Left ventricle myocardium inferior (tissue), 1 donor: ENCODE results near the gene EPHA8. TPM values are rescaled to one million over a fixed set of nuclear protein-coding genes. Genes with fewer than 3 reads are reported as not detected.

ENCODE experiments used
- DNase-seq: peaks from one replicate; pipeline ENCODE4 v3.0.0-alpha.2; 2020
- H3K27ac ChIP-seq: fragments of 200-600 bp; replicated peaks from 2 replicates; pipeline ENCODE4 v1.8.0; 2021
- H3K27me3 ChIP-seq: fragments of 200-600 bp; 2 replicates; pipeline ENCODE4 v1.8.0; 2021; ENCODE audit warnings: low read depth
- H3K36me3 ChIP-seq: fragments of 200-600 bp; 2 replicates; pipeline ENCODE4 v1.8.0; 2021
- H3K4me1 ChIP-seq: fragments of 200-600 bp; 2 replicates; pipeline ENCODE4 v1.8.0; 2021
- H3K4me3 ChIP-seq: fragments of 200-600 bp; 2 replicates; pipeline ENCODE4 v1.8.0; 2021; ENCODE audit warnings: mild to moderate bottlenecking, moderate library complexity
- H3K9me3 ChIP-seq: fragments of 200-600 bp; replicated peaks from 2 replicates; pipeline ENCODE4 v1.8.0; 2021
- intact Hi-C: fragments of 100-400 bp; cut with micrococcal nuclease; formaldehyde crosslinking; loops from one replicate; pipeline ENCODE4 v1.11.0; 2022
- total RNA-seq: library from RNA; stranded (reverse); fragmentation: NEBNext Ultra II Directional; extraction: Animal tissue kit (Norgen Biotek cat#: 25700); gene quantifications from one replicate; pipeline ENCODE4 v1.2.1, GENCODE V29; 2021
- TF ChIP-seq, protein P1 (sequence below): fragments of 200-600 bp; IDR thresholded peaks from 2 replicates; pipeline ENCODE4 v1.8.0; 2021; ENCODE audit warnings: antibody characterized with exemption, mild to moderate bottlenecking, borderline replicate concordance
- donor health status: DM: no; HTN: yes; CAD: no; lungs with severe emphysema.

EPHA8 gene
- total RNA-seq, 1 donor from 2014 or later = not detected

- no peaks in the 10 kb centered on the region for H3K36me3 ChIP-seq
- H3K4me3 ChIP-seq = no peak overlapping the region
- TF ChIP-seq, protein P1, sequence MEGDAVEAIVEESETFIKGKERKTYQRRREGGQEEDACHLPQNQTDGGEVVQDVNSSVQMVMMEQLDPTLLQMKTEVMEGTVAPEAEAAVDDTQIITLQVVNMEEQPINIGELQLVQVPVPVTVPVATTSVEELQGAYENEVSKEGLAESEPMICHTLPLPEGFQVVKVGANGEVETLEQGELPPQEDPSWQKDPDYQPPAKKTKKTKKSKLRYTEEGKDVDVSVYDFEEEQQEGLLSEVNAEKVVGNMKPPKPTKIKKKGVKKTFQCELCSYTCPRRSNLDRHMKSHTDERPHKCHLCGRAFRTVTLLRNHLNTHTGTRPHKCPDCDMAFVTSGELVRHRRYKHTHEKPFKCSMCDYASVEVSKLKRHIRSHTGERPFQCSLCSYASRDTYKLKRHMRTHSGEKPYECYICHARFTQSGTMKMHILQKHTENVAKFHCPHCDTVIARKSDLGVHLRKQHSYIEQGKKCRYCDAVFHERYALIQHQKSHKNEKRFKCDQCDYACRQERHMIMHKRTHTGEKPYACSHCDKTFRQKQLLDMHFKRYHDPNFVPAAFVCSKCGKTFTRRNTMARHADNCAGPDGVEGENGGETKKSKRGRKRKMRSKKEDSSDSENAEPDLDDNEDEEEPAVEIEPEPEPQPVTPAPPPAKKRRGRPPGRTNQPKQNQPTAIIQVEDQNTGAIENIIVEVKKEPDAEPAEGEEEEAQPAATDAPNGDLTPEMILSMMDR = no peak
- no peaks in the 10 kb centered on the region for H3K9me3 ChIP-seq
- no peaks in the 10 kb centered on the region for H3K4me1 ChIP-seq
- peaks cover 89% of the 10 kb centered on the region for H3K27me3 ChIP-seq
- intact Hi-C loops = no loop called here
- no peak overlapping the region for H3K27ac ChIP-seq
- no peak for DNase-seq
These were observed 28.8 kb downstream of the EPHA8 start for GRCh38 chr1:22592051-22592450.

- no peak overlapping the region for H3K4me3 ChIP-seq
- no peak overlapping the region for H3K27ac ChIP-seq
- H3K36me3 ChIP-seq = no peaks in the 10 kb centered on the region
- H3K27me3 ChIP-seq = peaks cover 88% of the 10 kb centered on the region
- intact Hi-C loops = no loop called here
- TF ChIP-seq, protein P1 = no peak
- no peaks in the 10 kb centered on the region for H3K9me3 ChIP-seq
- DNase-seq = no peak
- no peaks in the 10 kb centered on the region for H3K4me1 ChIP-seq
These were observed 29.9 kb downstream of the EPHA8 start for GRCh38 chr1:22592919-22593790.

DNA sequence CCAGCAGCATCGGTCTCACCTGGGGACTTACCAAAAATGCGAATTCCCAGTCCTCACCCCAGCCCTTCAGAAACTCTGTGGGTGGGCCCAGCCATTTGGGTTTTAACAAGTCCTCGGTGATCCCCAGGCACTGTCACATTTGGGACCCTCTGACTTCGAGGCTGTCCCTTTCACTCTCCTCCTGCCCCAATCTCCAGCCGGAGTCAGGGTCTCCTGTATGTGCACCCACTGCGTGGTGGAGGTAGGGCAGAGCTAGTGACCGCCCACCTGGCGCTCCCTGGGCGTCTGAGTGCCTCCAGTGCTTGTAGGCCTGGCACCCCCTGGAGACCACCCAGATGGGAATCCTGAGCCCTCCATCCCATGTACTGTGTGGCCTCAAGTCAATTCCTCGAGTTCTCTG is 31.1 kb downstream of the EPHA8 start:
- Histone ChIP-seq H3K36me3 (no peaks in the 10 kb centered on the region), H3K4me3 (no peak overlapping the region), H3K27ac (no peak overlapping the region), H3K9me3 (no peaks in the 10 kb centered on the region), H3K4me1 (no peaks in the 10 kb centered on the region), H3K27me3 (peaks cover 87% of the 10 kb centered on the region)
- TF ChIP-seq, protein P1 = no peak
- intact Hi-C loops = no loop called here
- DNase-seq = no peak

GRCh38 chr1:22595108-22595507 is 31.8 kb downstream of the EPHA8 start:
- no peaks in the 10 kb centered on the region for H3K9me3 ChIP-seq
- no peak for DNase-seq
- TF ChIP-seq, protein P1 = no peak
- no peak overlapping the region for H3K27ac ChIP-seq
- H3K27me3 ChIP-seq = peaks cover 81% of the 10 kb centered on the region
- intact Hi-C loops = no loop called here
- H3K36me3 ChIP-seq = no peaks in the 10 kb centered on the region
- no peaks in the 10 kb centered on the region for H3K4me1 ChIP-seq
- H3K4me3 ChIP-seq = no peak overlapping the region

GRCh38 chr1:22597301-22597965 is 34.1 kb downstream of the EPHA8 start:
- no peaks in the 10 kb centered on the region for H3K36me3 ChIP-seq
- DNase-seq = no peak
- H3K9me3 ChIP-seq = no peaks in the 10 kb centered on the region
- no peaks in the 10 kb centered on the region for H3K4me1 ChIP-seq
- TF ChIP-seq, protein P1 = no peak
- peaks cover 84% of the 10 kb centered on the region for H3K27me3 ChIP-seq
- H3K4me3 ChIP-seq = no peak overlapping the region
- no peak overlapping the region for H3K27ac ChIP-seq
- intact Hi-C loops = no loop called here
